Tibial nerve (tissue), 4 donors: ENCODE data around the gene TRMT11. TPM values are rescaled to one million over a fixed set of nuclear protein-coding genes. Genes with fewer than 3 reads are reported as not detected.

Experiments used
- DNase-seq, 2 donors: peaks; one replicate each; pipeline ENCODE4 v3.0.0-alpha.2; 2019; ENCODE audit warnings: low spot score in 2 of 2
- H3K27ac ChIP-seq, 4 donors: fragments of 200-600 bp; sonication (generic) in 3 of 4; one replicate each; pipeline ENCODE4 v1.5.1; 2017 to 2019; ENCODE audit warnings: mild to moderate bottlenecking in 1 of 4
- H3K27me3 ChIP-seq, 2 donors: fragments of 200-600 bp; sonication (generic) in 1 of 2; one replicate each; pipeline versions ENCODE4 v1.5.1 to v1.6.0; 2017 to 2019
- H3K36me3 ChIP-seq, 3 donors: fragments of 200-600 bp; sonication (generic); one replicate each; pipeline ENCODE4 v1.5.1; 2018 to 2019
- H3K4me1 ChIP-seq, 4 donors: fragments of 200-600 bp; sonication (generic) in 3 of 4; one replicate each; pipeline ENCODE4 v1.5.1; 2017 to 2019
- H3K4me3 ChIP-seq, 4 donors: fragments of 200-600 bp; sonication (generic) in 3 of 4; one replicate each; pipeline ENCODE4 v1.5.1; 2017 to 2019; ENCODE audit warnings: mild to moderate bottlenecking in 1 of 4, moderate library complexity in 1 of 4
- H3K9me3 ChIP-seq, 4 donors: fragments of 200-600 bp; sonication (generic) in 3 of 4; one replicate each; pipeline ENCODE4 v1.5.1; 2017 to 2019
- EP300 ChIP-seq, 2 donors: sonication (generic); formaldehyde crosslinking; IDR thresholded peaks; one replicate each; pipeline ENCODE4 v1.6.1; 2017; ENCODE audit warnings: antibody characterized with exemption in 2 of 2, mild to moderate bottlenecking in 1 of 2
- POLR2A ChIP-seq, 2 donors: fragments of 450-650 bp; IDR thresholded peaks; one replicate each; pipeline ENCODE4 v1.6.1; 2017; ENCODE audit warnings: antibody characterized with exemption in 2 of 2, mild to moderate bottlenecking in 2 of 2, moderate library complexity in 2 of 2
- WGBS, 2 donors: methylation state at CpG; one replicate each; pipeline ENCODE4 v1.1.5; 2018; 5-methylcytosine and 5-hydroxymethylcytosine counted together
- total RNA-seq, 4 donors: library from RNA; depleted of rRNA; stranded (reverse); fragments of >200 nt; gene quantifications; one replicate each; pipeline ENCODE4 v1.1.0, GENCODE V29; 2016
- TF ChIP-seq, protein P1 (sequence below), 5 experiments: fragments of 200-600 bp in 3 of 5; fragments of 450-650 bp in 2 of 5; sonication (generic) in 3 of 5; IDR thresholded peaks; one replicate each; pipeline ENCODE4 v1.5.1; 2016 to 2019; ENCODE audit warnings: antibody characterized with exemption in 5 of 5, mild to moderate bottlenecking in 3 of 5, moderate library complexity in 2 of 5

TRMT11 gene
- total RNA-seq, 4 donors from 2014 or later: 29.7 to 40.8 (median 33.7) TPM

DNA sequence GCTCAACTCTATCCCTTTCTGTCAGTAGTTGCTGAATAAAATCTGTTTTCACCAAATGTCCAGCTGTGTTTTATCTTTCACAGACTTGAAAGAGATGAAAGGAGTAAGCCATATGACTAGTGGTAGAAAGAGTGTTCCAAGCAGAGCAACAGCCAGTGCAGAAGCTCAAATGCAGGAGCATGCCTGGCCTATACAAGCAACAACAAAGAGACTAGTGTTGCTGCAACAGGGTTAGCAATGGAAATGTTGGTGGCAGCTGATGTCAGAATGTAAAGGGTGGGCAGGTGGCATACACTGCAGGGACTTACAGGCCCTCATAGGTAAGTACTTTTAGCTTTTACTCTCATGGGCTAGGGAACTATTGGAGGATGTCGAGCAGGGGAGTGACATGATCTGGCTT is 35.0 kb upstream of the TRMT11 start:
- WGBS, 2 donors: 78 to 84% methylated on average over 1 of the region's 1 CpG
- Histone ChIP-seq H3K4me1 (peaks cover 0 to 12% (median 1%) of the 10 kb centered on the region in 4 donors), H3K4me3 (no peak overlapping the region), H3K36me3 (no peaks in the 10 kb centered on the region), H3K9me3 (no peaks in the 10 kb centered on the region), H3K27ac (no peak overlapping the region), H3K27me3 (no peaks in the 10 kb centered on the region)
- no peak for DNase-seq
- TF ChIP-seq POLR2A (IDR thresholded peaks at IDR 0.05): no peak
- TF ChIP-seq, protein P1, sequence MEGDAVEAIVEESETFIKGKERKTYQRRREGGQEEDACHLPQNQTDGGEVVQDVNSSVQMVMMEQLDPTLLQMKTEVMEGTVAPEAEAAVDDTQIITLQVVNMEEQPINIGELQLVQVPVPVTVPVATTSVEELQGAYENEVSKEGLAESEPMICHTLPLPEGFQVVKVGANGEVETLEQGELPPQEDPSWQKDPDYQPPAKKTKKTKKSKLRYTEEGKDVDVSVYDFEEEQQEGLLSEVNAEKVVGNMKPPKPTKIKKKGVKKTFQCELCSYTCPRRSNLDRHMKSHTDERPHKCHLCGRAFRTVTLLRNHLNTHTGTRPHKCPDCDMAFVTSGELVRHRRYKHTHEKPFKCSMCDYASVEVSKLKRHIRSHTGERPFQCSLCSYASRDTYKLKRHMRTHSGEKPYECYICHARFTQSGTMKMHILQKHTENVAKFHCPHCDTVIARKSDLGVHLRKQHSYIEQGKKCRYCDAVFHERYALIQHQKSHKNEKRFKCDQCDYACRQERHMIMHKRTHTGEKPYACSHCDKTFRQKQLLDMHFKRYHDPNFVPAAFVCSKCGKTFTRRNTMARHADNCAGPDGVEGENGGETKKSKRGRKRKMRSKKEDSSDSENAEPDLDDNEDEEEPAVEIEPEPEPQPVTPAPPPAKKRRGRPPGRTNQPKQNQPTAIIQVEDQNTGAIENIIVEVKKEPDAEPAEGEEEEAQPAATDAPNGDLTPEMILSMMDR (IDR thresholded peaks at IDR 0.05): no peak
- no peak for TF ChIP-seq EP300 (IDR thresholded peaks at IDR 0.05)

- 73 to 78% methylated on average over 7 of the region's 7 CpGs for WGBS, 2 donors
- H3K27me3 ChIP-seq: no peaks in the 10 kb centered on the region
- H3K4me3 ChIP-seq: no peak overlapping the region
- H3K36me3 ChIP-seq: no peaks in the 10 kb centered on the region
- TF ChIP-seq POLR2A (IDR thresholded peaks at IDR 0.05) (no peak), EP300 (IDR thresholded peaks at IDR 0.05) (no peak)
- TF ChIP-seq, protein P1 (IDR thresholded peaks at IDR 0.05): no peak
- no peak overlapping the region for H3K27ac ChIP-seq
- H3K4me1 ChIP-seq: peaks cover 0 to 12% (median 6%) of the 10 kb centered on the region in 4 donors
- H3K9me3 ChIP-seq: no peaks in the 10 kb centered on the region
- DNase-seq: no peak
Measured at GRCh38 chr6:125952764-125953501, 33.4 kb upstream of the TRMT11 start.

DNA sequence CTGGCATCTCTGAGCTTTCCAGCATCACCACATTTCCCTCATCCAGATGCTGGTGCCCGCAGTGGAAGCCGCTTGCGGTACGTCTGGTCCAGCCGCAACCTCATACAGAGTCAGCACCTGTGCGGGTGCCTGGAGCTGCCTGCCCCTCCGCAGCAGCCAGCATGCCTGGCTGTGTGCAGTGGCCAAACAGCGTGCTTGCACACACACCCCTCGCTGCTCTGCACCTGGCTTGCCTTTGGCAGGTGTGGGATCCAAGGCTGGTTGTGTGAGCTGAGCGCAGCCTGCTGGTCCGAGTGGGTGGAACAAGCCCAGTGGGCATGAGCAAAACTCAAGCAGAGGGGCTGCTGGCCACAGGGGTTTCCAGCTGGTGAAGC is 32.9 kb upstream of the TRMT11 start:
- no peak for DNase-seq
- 67 to 81% methylated on average over 9 to 11 of the region's 11 CpGs for WGBS, 2 donors
- Histone ChIP-seq H3K4me1 (peaks cover 0 to 18% (median 9%) of the 10 kb centered on the region in 4 donors), H3K27me3 (no peaks in the 10 kb centered on the region), H3K27ac (no peak overlapping the region), H3K36me3 (no peaks in the 10 kb centered on the region), H3K4me3 (no peak overlapping the region), H3K9me3 (no peaks in the 10 kb centered on the region)
- TF ChIP-seq EP300 (IDR thresholded peaks at IDR 0.05) (no peak), POLR2A (IDR thresholded peaks at IDR 0.05) (no peak)
- TF ChIP-seq, protein P1 (IDR thresholded peaks at IDR 0.05): no peak

GRCh38 chr6:125954735-125955339 is 31.5 kb upstream of the TRMT11 start:
- Histone ChIP-seq H3K27ac (no peak overlapping the region), H3K27me3 (no peaks in the 10 kb centered on the region), H3K9me3 (no peaks in the 10 kb centered on the region), H3K4me3 (no peak overlapping the region), H3K36me3 (no peaks in the 10 kb centered on the region), H3K4me1 (peaks cover 0 to 30% (median 10%) of the 10 kb centered on the region in 4 donors)
- TF ChIP-seq POLR2A (IDR thresholded peaks at IDR 0.05): no peak
- TF ChIP-seq EP300 (IDR thresholded peaks at IDR 0.05): no peak
- TF ChIP-seq, protein P1 (IDR thresholded peaks at IDR 0.05): no peak
- DNase-seq: no peak
- 62 to 66% methylated on average over 5 of the region's 5 CpGs for WGBS, 2 donors

DNA sequence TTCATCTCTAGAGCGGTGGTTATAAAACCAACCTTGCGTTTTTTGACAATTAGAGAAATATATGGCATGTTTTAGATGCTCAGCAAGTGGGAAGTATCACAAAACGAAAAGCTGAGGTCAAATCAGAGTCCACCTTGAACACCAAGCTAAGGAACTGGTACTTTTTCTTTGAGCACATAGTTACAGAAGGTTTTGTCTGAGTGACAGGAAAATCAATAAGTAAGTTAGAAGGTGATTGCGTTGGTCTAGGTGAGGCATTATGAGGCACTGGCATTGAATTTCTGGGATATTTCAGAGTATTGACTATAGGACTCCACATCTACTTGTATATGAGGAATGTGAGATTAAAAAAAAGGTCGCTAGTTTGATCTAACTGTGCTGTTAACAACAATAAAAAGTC is 30.4 kb upstream of the TRMT11 start:
- Histone ChIP-seq H3K4me3 (peak overlapping the region in 3 of 4 donors; percentile 61 to 90 (median 87)), H3K36me3 (no peaks in the 10 kb centered on the region), H3K27me3 (no peaks in the 10 kb centered on the region), H3K27ac (peak overlapping the region; percentile 84 to 97 (median 94)), H3K9me3 (no peaks in the 10 kb centered on the region), H3K4me1 (peaks cover 0 to 40% (median 10%) of the 10 kb centered on the region in 4 donors)
- no peak for TF ChIP-seq POLR2A (IDR thresholded peaks at IDR 0.05)
- TF ChIP-seq, protein P1 (IDR thresholded peaks at IDR 0.05): no peak
- no peak for TF ChIP-seq EP300 (IDR thresholded peaks at IDR 0.05)
- no peak for DNase-seq
- WGBS, 2 donors: 47 to 52% methylated on average over 5 of the region's 5 CpGs
